Hematopoietic multipotent progenitor cell treated with erythropoietin and hydrocortisone succinate and interleukin-3 and kit ligand, for 15 days (in vitro differentiated cells): ENCODE data around the gene TAS2R3.
"Not testable (repeated sequence)": the region's sequence is repeated elsewhere in the genome, so short reads cannot be mapped to it uniquely, and the experiment has no call there.

ENCODE experiments used
- DNase-seq: peaks from one replicate; pipeline ENCODE4 v3.0.0-alpha.2; 2015; ENCODE audit warnings: low spot score

Gene TAS2R3, protein sequence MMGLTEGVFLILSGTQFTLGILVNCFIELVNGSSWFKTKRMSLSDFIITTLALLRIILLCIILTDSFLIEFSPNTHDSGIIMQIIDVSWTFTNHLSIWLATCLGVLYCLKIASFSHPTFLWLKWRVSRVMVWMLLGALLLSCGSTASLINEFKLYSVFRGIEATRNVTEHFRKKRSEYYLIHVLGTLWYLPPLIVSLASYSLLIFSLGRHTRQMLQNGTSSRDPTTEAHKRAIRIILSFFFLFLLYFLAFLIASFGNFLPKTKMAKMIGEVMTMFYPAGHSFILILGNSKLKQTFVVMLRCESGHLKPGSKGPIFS

DNA sequence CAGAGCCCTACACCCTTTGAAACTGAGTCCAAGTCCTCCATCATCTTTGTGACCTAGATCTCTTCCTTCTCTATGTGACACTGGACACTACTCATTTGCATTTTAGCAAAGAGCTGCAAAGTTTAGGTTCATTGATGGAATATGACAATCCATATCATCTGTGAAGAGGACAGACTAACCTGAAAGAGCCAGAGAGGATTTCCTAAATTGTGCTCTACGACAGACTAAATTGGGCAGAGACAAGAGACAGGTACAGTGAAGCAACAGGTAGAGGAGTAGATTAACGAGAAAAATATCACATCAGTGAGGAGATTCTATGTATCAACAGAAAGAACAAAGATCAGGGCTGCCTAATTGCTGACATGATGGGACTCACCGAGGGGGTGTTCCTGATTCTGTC is at the start of gene TAS2R3:
TAS2R3 (plus strand) TSS at position 301 of the 400 bp plus-strand sequence; CDS start at position 363, 62 bp downstream.
- DNase-seq: no peak

GRCh38 chr7:141714571-141714970 is 49.3 kb upstream of the TAS2R3 start:
- DNase-seq: no peak

DNA sequence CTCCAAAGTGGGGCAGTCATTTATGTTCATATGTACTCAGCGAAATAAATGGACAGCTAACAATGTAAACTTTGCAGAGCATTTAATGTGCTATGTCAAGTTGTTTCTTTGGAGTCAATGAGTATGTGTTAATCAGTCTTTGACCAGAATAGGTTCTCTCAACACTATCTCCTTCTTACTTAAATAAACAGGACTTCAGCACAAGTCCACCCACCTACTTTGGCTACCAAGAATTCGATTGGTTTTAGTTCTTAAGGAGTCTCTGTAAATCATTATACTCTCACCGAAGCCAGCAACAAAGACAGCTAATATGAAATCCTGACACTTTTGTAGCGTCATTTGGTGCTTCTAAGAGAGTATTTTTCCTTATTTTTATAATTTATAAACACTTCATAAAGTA is 48.9 kb upstream of the TAS2R3 start:
- DNase-seq: no peak

GRCh38 chr7:141715794-141716689 is 47.9 kb upstream of the TAS2R3 start:
- no peak for DNase-seq

- DNase-seq: no peak
Measured at GRCh38 chr7:141717450-141717849, 46.4 kb upstream of the TAS2R3 start.

DNA sequence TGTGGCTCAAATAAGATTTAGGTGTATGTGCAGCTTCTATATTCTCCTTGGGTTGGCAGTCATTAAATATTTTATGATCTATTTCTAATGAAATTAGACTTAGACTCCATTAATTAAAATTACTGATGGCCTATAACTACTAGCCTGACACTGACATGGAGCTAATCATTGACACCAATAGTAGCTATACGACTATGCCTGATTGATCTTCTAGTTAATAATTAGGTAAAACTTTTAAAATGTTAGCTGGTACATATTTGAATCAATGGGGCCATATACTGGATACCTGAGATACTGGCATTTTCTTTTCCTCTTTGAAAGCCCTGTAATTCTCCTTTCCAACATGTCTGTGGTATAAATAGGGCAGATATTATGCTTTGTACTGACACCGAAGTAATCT is 41.4 kb upstream of the TAS2R3 start:
- no peak for DNase-seq

DNA sequence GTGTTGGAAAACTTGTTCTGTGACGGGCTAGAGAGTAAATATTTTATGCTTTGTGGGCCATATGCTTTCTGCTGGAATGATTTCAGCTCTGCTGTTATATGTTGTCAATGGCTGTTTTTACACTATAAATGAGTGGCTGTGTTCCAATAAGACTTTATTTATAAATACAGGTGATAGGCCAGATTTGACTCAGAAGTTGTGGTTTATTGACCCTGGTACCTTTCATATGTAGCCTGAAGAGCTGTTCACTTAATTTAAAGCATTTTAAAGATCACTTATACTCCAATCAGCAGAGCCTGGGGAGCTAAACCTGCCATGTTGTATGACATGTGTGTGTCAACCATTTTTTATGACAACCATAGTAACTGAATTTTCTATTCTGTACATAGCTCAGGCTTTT is 34.9 kb upstream of the TAS2R3 start:
- DNase-seq: no peak

DNA sequence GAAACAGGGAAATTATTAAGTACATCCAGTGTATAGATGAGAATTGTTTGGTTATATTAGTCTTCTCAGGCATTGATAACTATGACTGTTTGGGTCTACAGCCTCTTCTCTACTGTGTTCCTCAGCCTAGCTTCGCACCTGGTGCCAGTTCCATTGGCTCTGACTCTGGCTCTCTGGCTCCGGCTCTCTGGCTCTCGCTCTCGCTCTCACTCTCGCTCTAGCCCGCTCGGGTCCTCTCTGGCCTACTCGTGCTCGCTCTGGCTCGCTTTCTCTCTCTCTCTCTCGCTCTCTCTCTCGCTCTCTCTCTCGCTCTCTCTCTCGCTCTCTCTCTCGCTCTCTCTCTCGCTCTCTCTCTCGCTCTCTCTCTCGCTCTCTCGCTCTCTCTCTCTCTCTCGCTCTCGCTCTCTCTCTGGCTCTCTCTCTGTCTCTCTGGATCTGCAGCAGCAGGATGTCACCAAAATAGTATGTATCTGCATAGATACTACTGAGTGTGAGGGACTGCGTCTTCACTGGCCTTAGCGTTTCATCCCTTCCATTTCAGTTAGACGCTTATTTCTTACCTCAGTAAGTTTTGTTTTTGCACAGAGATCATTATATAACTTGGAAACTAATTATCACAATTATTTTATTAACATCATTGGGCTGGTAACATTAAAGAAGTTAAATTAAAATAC is 32.3 kb upstream of the TAS2R3 start:
- DNase-seq: no peak

DNA sequence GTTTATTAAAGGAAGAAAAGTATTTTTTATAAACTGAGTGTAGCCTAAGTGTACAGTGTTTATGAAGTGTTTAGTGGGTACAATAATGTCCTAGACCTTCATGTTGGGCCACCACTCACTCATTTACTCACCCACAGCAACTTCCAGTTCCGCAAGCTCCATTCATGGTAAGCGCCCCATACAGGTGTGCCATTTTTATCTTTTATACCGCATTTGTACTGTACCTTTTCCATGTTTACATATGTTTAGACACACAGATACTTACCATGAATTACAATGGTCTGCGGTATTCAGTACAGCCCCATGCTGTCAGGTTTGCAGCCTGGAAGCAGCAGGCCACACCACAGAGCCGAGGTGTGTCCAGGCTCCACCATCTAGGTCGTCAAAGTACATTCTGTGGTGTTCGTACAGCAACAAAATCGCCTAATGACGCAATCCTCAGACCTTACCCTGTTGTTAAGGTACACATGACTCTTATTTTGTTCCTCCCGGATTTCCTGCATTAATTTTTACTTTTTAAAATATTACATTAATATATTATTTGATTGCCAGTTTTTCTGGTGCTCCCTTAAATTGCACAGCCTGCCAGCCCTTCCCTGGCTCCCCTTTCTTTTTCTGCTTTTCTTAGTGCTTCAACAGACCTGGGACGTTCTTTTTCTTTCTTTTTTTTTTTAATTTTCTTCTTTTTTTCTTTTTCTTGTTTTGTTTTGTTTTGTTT is 26.6 kb upstream of the TAS2R3 start:
- peak; percentile 25 for DNase-seq

- DNase-seq: peak; percentile 95
Measured at GRCh38 chr7:141737836-141738591, 25.9 kb upstream of the TAS2R3 start, which contains the start of gene SSBP1. Gene SSBP1, plus strand, starts transcription at chr7:141738358. Its CDS starts 809 bp downstream, at chr7:141739167.

DNA sequence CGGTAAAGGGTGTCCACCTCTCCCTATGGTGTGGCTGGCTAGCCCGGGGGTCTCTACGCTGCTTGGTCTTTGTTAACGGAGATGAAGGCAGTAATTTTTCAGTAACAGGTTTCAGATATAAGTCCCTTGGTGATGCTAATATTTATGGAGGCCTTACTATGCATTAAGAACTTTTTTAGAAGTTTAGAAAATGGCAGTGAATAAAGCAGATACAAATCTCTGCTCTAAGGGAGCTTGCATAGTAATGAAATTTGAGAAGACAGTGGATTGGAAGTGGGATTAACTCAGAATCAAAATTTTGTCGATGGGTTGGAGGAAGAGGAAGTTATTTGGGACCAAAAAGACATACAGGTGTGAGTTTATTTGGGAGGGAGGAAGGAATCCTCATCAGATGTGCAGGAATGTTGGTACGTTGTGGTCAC is 25.3 kb upstream of the TAS2R3 start:
- DNase-seq: no peak

- DNase-seq: no peak
Measured at GRCh38 chr7:141739250-141739649, 24.6 kb upstream of the TAS2R3 start.

DNA sequence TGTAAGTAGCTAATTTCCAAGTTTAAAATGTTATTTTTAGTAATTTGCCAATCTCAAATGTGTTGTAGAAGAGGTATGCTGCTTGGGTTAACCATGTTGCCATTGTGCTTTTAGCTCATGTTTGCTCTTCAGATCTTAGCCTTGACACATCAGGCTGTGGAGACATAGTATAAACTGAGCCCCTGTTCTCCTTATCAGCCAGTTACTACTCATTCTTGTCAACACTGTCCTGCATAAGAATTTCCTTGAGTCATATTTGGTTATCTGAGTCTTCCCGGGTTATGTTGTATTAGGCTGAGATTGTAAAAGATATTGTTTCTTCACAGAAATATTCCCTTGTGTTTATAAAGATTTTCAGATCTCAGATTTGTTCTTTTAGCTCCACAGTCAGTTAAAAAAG is 21.7 kb upstream of the TAS2R3 start:
- DNase-seq: no peak

- no peak for DNase-seq
Measured at GRCh38 chr7:141744131-141744530, 19.8 kb upstream of the TAS2R3 start.

DNA sequence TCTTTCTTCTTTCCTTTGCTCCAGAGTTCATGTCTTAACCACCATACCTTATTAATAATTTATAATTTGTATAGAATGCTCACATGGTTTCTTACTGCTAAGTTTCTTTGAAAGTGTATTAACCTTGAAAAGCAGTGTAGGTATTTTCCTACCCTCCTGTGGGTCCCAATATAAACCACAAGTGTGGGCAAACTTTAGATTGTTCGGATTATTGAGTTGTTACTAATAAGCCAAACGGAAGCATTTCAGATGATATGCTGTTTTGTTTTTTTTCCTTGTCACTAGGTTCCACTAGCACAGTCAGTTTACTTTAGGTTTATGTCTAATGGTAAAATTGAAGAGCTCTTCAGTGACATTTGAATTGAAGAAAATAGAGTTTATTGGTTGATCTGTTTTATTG is 15.5 kb upstream of the TAS2R3 start:
- no peak for DNase-seq

GRCh38 chr7:141751904-141752303 is 12.0 kb upstream of the TAS2R3 start:
- not testable (repeated sequence) for DNase-seq

DNA sequence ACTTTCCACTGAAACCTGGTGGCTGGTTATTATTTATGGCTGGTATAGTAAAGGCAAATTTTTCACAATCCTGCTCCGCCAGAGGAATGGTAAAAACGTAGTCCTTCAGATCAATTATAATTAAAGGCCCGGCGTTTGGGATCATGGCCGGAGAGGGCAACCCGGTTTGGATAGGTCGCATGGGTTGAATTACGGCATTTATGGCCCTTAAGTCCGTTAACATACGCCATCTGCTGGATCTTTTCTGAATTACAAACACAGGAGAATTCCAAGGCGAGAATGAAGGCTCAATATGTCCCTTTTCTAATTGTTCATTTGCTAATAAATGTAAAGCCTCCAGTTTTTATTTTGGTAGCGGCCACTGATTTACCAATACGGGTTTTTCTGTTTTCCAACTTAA is 11.3 kb upstream of the TAS2R3 start:
- DNase-seq: peak; percentile 14

GRCh38 chr7:141754939-141755338 is 9.0 kb upstream of the TAS2R3 start:
- peak; percentile 51 for DNase-seq

DNA sequence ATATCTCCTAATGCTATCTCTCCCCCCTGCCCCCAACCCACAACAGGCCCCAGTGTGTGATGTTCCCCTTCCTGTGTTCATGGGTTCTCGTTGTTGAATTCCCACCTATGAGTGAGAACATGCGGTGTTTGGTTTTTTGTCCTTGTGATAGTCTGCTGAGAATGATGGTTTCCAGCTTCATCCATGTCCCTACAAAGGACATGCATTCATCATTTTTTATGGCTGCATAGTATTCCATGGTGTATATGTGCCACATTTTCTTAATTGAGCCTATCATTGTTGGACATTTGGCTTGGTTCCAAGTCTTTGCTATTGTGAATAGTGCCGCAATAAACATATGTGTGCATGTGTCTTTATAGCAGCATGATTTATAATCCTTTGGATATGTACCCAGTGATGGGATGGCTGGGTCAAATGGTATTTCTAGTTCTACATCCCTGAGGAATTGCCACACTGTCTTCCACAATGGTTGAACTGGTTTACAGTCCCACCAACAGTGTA is 6.2 kb downstream of the TAS2R3 start:
- DNase-seq: not testable (repeated sequence)

- DNase-seq: no peak
Measured at GRCh38 chr7:141776374-141776773, 12.5 kb downstream of the TAS2R3 start, which contains the start of gene TAS2R4. Gene TAS2R4, plus strand, starts transcription at chr7:141776674. Its CDS starts 1,815 bp downstream, at chr7:141778489.
